T-helper 1 cell (primary cell): ENCODE results near the gene SCAND1.

Experiments used
- DNase-seq, 5 donors: peaks; one replicate each; pipeline ENCODE4 v3.0.0-alpha.2; 2012 to 2020

The SCAND1 gene

GRCh38 chr20:35903843-35904242 is 50.5 kb downstream of the SCAND1 start:
- DNase-seq: no peak
